GM19328 (cell line): ENCODE data around the gene MRPL40.
A peak's percentile ranks its signal among the peaks of the same experiment; 100 is the strongest.

Source experiments
- ATAC-seq: cut with Tn5 transposase; IDR thresholded peaks from one replicate; pipeline ENCODE4 v1.9.1; 2021; ENCODE audit warnings: mild to moderate bottlenecking, moderate library complexity; ENCODE audit not compliant: unreplicated experiment

MRPL40 gene

DNA sequence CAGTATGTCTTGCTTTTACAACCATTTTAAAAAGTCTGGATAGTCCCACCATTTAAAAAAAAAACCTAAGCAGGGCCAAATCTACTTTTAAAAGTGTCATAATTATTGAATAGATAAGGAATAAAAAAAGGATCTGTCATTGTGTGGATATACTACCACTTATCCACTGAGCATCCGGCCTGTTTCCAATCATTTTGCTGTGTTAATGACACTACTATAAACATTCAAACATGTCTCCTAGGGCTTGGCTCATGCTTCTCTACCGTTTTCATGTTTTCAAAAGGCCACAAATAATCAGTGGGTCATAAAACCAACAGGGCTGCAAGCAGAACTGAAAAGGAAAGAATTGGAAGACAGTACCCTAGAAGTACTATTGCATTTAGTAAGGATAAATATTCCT lies 27.7 kb downstream of the MRPL40 start:
- no peak for ATAC-seq

DNA sequence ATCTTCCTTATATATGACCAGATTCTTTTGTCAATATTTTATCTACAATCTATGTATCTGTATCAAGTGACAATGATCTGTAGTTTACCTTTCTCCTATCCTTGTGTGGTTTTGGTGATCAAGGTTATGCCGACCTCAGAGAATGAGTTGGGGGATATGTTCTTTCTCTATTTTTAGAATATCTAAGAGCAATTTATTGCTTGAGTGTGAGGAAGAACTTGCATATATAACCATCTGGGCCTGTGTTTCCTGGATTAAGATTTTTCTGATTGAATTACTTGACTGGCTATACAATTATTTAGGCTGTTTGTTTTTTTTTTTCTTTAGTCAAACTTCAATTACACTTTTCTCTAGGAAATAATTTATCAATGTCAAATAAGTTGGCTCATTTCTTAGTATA lies 29.2 kb downstream of the MRPL40 start:
- no peak for ATAC-seq

DNA sequence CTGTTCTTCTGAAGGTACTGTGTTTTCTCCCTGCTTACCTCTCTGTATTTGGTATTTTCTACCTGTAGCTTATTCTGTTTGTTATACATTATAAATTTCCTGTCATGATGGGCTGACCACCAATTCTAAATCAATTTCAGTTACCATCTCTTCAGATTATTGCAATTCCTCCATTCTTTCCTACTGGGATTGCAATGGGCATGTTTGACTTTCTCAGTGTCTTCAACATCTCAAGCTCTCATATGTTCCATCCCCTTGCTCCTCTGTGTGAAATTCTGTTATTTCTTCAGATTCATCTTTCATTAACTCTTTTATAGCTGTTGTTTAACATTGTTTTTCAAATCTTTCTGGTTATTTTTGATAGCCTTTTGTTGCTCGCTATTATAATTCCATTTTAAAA lies 30.7 kb downstream of the MRPL40 start:
- no peak for ATAC-seq

GRCh38 chr22:19463491-19464469 lies 31.4 kb downstream of the MRPL40 start:
- ATAC-seq, result no peak

DNA sequence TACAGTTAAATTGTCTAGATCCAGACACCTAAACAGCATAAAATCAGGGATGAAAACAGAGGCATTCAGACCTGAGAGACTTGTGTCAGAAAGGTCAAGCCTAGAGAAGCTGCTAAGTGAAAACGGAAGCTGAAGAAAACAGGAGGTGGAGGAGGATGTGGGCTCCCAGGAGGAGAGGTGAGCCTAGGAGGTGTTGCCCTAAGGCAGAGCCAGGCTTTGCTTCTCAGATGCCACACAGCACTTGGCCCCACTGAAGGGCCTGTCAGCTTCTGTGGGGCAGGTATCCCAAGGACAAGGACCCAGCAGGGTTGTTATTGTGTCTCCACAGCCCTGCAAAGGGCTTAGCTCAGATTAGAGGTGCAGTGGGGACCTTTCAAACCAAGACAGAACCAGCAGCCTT lies 32.2 kb downstream of the MRPL40 start:
- no peak for ATAC-seq

DNA sequence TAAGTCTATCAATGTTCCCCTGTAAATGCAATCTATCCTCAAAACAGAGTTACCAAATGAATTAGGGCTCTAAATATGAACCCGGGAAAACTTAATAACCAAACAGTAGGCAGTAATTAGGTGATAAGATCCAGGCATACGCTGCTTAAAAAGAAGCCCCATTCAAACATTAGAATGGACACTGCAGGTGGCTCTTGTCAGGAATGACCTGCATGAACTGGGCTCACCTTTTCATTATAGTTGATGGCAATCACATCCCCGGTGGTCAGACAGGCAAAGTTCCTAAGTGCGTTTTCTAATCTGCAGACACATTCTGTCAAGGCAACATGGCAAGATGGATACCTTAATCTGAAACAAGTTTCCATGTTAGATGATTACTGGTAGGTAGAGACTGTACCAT lies 32.6 kb downstream of the MRPL40 start:
- ATAC-seq, result no peak

- no peak for ATAC-seq
These were observed 33.9 kb downstream of the MRPL40 start for GRCh38 chr22:19466126-19466716.

GRCh38 chr22:19466848-19467752 lies 34.8 kb downstream of the MRPL40 start:
- no peak for ATAC-seq

DNA sequence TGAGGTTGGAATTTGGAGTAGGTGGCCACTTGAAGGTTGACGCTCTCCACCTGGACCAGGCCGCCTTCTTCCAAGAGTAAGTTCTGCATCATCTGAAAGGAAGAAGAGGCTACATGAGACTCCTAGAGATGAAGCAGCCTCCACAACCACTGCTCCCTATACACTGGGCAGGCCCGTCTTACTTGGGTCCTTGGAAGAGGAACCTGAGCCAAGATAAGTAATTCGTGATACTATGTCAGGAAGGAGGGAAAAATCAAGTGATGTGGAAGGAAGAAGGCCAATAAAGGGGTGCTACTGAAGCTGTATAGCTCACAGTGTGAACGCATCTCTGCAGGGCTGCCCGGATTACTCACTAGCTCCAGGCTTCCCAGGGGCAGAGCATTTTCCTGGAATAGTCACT lies 35.6 kb downstream of the MRPL40 start:
- no peak for ATAC-seq

- no peak for ATAC-seq
These were observed 37.1 kb downstream of the MRPL40 start for GRCh38 chr22:19469421-19469820.

- ATAC-seq, result no peak
These were observed 37.7 kb downstream of the MRPL40 start for GRCh38 chr22:19470010-19470409.

DNA sequence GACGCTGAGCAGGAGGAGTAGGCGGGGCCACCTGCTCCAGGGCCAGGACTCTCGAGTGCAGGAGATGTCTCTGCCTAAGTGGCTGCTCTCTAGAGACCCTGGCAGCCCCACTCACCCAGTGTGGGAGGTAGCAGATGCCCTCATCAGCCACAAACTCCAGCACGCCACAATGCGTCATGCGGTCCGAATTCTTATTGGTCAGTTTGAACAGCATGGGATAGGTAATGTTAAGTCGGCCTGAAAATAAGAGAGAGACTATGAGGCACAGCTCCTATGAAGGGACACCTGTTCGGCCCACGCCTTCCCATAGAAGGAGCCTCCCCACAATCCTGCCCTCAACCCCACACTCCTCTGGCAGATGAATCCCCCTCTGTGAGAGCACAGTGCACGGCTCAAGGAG lies 39.2 kb downstream of the MRPL40 start:
- ATAC-seq, result no peak

DNA sequence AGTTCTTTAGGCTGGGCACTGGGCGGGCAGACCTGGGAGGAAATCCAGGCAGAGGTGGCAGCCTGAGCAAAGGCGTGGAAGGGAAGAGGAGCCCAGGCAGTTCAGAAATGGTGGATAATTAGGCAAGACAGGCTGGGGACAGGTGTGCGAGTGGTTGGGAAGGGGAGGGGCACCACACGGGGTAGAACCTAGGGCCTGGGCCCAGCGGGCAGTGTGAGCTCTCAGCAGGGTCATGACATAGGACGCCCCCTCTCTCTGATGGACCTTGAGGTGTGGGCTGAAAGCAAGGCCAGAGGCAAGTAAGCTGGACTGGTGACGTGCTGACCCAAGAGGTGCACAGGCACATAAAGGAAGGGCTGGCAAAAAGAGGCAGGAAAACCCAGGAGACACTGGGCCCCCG lies 39.9 kb downstream of the MRPL40 start:
- ATAC-seq, result no peak

DNA sequence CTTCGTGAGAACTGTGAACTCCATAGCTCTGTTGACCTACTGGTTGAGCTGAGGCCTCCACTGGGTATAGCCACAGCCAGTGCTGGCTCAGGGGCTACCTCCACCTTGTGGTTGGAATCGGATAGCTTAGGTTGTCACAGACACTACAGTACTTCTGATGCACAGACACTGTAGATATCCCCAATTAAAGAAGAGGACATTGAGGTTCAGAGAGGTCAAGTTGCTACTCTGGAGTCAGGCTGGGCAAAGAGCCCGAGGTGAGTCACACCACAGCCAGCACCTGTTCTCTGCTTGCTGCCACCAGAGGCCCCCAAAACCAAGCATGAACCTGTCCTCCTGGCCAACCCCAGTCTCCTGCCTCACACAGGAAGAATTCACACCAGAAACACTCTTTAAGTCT lies 41.2 kb downstream of the MRPL40 start:
- no peak for ATAC-seq

GRCh38 chr22:19476023-19476422 lies 43.7 kb downstream of the MRPL40 start:
- ATAC-seq, result no peak

GRCh38 chr22:19477321-19478044 lies 45.1 kb downstream of the MRPL40 start:
- no peak for ATAC-seq

- no peak for ATAC-seq
These were observed 45.9 kb downstream of the MRPL40 start for GRCh38 chr22:19478045-19478900.

- peak; percentile 35 for ATAC-seq
These were observed 46.6 kb downstream of the MRPL40 start, which contains the start of gene UFD1 for GRCh38 chr22:19478901-19479354. TSS of gene UFD1 (minus strand) at chr22:19479193. CDS start at chr22:19479085, 108 bp downstream.

DNA sequence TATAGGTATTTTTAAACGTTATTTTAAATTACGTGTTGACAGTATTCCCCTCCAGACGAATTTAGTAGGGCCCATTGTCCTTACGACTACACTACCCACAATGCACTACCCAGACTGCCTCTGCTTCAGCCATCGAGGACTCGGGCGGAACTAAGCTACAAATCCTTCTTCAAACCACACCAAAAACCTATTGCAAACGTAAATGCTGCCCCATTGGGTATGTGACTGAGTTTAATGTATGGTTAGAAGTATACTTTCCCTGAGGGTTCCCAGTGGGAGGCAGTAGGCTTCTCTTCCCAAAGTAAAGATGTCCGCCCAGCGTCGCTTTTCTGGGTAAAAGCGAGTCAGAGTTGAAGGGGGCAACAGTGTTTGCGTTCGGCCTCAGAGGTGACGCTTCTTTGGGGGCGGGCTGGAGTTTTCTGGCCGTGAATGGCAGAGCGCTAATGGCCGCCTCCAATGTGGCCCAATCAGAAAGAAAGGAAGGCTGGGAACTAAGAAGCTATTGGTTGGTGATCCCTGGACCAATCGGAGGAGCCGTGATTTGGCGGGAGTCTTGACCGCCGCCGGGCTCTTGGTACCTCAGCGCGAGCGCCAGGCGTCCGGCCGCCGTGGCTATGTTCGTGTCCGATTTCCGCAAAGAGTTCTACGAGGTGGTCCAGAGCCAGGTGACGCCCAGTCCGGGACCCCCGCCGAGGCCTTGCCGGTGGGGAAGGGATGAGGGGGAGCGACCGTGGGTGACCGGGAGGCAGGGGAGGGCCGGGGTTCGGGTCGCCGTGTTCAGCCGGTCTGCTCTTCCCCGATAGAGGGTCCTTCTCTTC lies 47.2 kb downstream of the MRPL40 start, which contains the start of gene CDC45:
Gene CDC45 (plus strand): TSS at position 566 of the 818 bp plus-strand sequence. CDS start 49 bp downstream, at position 615.
- peak; percentile 81 for ATAC-seq
